Breast epithelium (tissue), 3 donors: Measurements from ENCODE around the gene BPHL.

Experiments used
- POLR2A ChIP-seq: fragments of 450-650 bp; IDR thresholded peaks from one replicate; pipeline ENCODE4 v1.6.1; 2016; ENCODE audit warnings: antibody characterized with exemption, mild to moderate bottlenecking, moderate library complexity
- TF ChIP-seq, protein P1 (sequence below), 3 donors: fragments of 450-650 bp; IDR thresholded peaks; one replicate each; pipeline ENCODE4 v1.5.1; 2016 to 2017; ENCODE audit warnings: antibody characterized with exemption in 3 of 3, mild to moderate bottlenecking in 3 of 3, moderate library complexity in 3 of 3

DNA sequence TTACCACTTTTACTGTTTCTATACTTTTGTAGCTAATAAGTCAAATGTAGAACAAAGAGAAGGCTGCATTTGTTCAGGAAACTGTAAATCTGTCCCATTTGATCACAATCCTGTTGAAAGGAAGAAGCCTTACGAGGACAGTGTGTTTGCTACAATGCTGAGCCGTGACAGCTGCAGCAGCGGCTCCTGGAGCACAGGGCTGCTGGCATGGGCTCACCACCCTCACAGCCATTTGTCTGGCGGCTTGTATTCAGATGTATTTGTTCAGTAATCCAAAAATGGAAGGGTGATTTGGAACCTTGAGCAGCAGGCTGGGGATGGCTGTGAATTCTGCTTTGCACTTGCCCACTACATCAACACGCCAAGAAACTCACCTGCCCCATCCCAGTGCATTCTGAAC lies 33.2 kb downstream of the BPHL start:
- TF ChIP-seq, protein P1, sequence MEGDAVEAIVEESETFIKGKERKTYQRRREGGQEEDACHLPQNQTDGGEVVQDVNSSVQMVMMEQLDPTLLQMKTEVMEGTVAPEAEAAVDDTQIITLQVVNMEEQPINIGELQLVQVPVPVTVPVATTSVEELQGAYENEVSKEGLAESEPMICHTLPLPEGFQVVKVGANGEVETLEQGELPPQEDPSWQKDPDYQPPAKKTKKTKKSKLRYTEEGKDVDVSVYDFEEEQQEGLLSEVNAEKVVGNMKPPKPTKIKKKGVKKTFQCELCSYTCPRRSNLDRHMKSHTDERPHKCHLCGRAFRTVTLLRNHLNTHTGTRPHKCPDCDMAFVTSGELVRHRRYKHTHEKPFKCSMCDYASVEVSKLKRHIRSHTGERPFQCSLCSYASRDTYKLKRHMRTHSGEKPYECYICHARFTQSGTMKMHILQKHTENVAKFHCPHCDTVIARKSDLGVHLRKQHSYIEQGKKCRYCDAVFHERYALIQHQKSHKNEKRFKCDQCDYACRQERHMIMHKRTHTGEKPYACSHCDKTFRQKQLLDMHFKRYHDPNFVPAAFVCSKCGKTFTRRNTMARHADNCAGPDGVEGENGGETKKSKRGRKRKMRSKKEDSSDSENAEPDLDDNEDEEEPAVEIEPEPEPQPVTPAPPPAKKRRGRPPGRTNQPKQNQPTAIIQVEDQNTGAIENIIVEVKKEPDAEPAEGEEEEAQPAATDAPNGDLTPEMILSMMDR (IDR thresholded peaks at IDR 0.05): no peak
- TF ChIP-seq POLR2A: no peak
